ENCODE results near the gene AHDC1.

Gene AHDC1

GRCh38 chr1:27574871-27575831 is 28.8 kb downstream of the AHDC1 start:
- DNase-seq: no peak

- DNase-seq: no peak
Measured at GRCh38 chr1:27574001-27574781, 29.8 kb downstream of the AHDC1 start.

GRCh38 chr1:27572679-27573426 is 31.1 kb downstream of the AHDC1 start:
- DNase-seq: no peak

DNA sequence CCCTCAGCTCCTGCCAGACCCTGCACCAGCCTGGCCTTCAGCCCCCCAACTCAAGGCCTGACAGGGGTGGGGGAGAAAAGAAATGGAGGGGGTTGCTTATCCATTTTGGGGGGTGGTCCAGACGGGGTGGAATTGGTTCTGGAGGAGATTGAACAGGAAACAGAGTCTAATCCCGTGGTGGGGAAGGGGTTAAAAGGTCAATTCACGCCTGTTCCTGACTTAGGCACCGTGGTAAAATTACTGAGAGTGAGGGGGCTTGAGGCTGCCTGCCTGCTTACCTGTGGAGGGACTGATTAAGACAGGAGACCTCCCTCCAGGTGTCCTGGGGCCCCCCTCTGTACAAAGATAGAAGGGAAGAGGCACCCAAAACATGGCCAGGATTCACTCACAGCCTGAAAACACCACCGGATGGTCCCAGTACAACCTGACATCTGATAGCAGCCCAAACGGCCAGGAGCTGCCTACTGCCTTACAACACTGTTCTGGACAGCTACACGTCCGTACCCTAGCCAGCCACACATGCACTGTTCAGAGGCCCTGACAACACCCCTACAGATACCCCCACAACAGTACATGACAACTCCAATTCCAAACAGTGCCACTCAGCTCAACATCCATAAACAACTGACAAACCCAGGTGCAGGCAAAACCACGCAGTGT is 31.8 kb downstream of the AHDC1 start:
- DNase-seq: no peak

GRCh38 chr1:27571439-27572018 is 32.4 kb downstream of the AHDC1 start:
- no peak for DNase-seq

DNA sequence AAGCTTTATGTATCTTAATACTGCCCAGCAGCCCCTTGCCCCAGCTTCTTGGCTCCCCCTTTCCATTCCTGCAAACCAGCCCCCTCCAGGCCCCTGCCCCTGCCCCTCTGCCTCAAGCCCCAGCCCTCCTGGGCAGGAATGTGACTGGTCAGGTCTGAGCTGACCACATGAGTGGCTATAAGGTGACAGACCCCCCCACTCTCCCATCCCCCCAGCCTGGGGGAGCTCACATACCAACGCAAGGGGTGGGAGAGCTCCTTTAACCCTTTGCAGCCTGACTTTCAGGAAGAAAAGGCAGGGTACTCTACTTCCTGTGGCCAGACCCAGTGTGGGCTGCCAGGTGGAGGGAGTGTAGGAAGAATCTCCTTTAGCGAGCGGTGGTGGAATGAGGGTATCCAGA is 33.2 kb downstream of the AHDC1 start:
- DNase-seq: no peak

DNA sequence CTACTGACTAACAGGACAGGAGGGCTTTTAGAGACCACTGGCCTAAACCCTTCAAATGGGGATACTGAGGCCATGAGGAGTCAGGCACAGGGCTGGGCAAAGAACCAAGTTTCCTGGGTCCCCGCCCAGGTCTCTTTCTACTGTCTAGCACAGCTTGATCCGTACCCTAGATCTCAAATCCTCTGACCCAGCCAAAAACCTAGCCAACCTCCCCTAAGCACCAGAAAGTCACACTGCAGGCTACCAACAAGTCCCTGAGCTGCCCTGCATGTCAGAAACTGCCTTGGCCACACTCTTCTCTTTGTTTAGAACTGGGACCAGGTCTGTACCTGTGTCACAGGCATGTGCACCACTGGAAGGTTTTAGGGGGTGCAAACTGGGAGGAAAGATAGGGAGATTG is 33.6 kb downstream of the AHDC1 start:
- DNase-seq: no peak

DNA sequence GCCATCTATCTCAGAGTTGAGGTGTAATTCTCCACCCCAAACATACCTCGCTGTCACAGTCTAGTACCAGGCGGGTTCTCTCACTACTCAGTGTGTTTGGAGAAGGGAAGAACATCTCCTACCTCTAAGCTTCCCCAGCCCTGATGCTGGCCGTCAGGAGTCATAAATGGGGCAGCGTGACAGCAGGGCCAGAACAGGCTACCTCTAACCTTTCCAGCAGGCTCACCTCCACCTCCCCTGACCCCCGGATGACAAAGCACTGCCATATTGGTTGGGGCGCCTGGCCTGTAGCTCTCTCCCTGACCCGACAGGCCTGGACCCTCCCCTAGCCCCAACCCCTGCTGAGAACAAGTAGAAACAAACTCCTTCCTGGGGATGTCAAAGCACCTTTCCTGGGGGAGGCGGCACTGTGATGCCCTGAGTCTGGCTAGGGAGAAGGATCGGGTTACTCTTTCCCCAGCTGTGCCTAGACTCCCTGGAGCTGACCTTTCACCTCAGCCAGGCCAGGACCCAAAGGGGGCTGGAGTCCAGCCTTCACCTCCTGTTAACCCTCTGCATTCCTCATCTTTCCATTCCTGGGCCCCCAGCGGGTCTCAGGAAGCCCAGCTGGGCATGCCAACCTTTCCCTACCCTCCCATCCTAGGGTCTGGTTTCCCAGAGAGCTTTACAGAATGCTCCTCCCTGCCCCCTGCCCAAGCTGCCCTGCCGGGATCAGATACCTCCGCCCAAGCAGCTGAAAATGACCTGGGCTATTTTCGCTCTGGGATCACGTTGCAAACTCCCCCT is 34.2 kb downstream of the AHDC1 start:
- no peak for DNase-seq

- DNase-seq: peak; percentile 33
Measured at GRCh38 chr1:27569088-27569460, 34.9 kb downstream of the AHDC1 start.

GRCh38 chr1:27568300-27569087 is 35.5 kb downstream of the AHDC1 start:
- DNase-seq: peak; percentile 96

DNA sequence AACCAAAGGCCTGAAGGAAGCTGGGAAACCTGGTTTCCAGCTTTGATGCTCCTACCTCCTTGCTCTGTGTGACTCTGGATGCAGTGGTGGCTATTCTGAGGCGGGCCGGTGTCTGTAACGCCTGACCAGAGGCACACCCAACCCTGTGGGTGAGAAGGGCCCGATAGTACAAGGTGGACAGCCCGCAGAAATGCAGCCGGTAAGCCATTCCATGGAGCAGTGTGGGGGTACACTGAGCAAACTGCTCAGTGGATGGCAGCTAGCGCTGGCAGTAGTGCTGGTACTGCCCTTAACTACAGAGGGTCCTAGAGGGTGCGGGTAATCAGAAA is 36.0 kb downstream of the AHDC1 start:
- DNase-seq: no peak

- DNase-seq: no peak
Measured at GRCh38 chr1:27567146-27567526, 36.8 kb downstream of the AHDC1 start.

DNA sequence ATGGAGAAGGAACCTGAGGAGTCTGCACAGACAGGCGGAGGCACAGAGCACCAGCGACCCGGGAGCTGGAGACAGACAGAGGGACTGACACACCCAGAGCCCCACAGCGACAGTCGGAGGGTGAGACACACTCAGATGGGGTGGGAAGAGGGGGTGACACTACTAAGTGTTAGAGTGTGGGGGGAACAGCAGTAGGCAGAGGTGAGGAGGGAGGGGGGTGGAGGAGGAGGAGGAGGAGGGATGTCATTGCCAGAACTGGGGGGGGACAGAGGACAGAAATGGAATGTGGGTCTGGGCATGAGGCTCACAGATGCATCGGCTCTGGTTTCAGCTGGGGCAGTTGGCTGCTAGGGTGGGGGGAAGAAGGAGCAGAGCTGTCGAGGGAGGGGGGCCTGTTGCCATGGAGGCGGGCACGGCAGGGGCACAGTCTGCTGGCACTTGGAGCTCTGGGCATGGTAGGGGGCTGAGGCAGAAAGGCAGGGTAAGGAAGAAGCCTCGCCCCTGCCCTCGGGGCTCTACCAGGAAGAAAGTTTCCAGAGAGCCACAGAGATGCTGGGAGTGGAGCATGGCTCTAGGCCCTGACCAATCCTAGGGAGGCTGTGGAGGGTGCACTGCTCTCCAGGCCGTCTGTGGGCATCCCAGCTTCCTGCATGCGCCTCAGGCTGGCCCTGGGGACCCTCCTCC is 37.3 kb downstream of the AHDC1 start:
- no peak for DNase-seq

GRCh38 chr1:27564710-27565649 is 39.0 kb downstream of the AHDC1 start:
- no peak for DNase-seq

GRCh38 chr1:27563591-27564471 is 40.1 kb downstream of the AHDC1 start:
- no peak for DNase-seq

DNA sequence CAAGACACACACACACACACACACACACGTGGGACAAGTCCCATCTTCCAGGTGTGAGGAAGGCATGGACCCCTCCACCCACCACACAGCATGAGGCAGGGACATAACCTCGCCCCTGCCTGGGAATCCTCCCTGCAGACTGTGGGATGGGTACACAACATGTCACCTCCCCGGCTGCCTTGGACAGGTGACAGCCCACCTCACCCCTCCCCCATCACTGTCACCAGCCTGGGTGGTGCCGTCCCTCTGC is 40.7 kb downstream of the AHDC1 start:
- no peak for DNase-seq

- no peak for DNase-seq
Measured at GRCh38 chr1:27562534-27563340, 41.2 kb downstream of the AHDC1 start.

Data from activated T-cell treated with anti-CD3 and anti-CD28 coated beads, Interleukin-2, amount 50 U/mL, for 1 hour (primary cell).